ENCODE measurements around the gene ZAP70. TPM values are rescaled to one million over a fixed set of nuclear protein-coding genes. Genes with fewer than 3 reads are reported as not detected.

ZAP70 gene
- total RNA-seq, 1 experiment from 2014 or later: not detected

- no peak for DNase-seq (ENCODE audit: low spot score)
Measured at GRCh38 chr2:97750017-97750416, 36.6 kb downstream of the ZAP70 start.

DNA sequence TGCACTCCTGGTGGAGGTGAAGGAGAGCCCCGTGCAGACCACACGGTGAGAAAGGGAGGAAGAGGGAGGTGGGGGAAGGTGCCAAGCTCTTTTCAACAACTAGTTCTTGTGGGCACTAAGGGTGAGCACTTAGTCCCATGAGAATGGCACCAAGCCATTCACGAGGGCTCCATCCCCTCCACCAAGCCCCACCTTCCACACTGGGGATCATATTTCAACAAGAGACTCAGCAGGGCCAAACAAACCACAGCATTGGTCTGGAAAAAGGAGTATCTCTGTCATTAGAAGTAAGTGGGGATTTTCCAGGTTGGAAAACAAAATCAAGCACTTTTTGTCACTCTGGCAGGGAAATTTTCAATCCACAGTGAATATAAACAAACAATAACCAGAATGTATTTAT is 38.4 kb downstream of the ZAP70 start:
- DNase-seq (ENCODE audit: low spot score): peak; percentile 53

DNA sequence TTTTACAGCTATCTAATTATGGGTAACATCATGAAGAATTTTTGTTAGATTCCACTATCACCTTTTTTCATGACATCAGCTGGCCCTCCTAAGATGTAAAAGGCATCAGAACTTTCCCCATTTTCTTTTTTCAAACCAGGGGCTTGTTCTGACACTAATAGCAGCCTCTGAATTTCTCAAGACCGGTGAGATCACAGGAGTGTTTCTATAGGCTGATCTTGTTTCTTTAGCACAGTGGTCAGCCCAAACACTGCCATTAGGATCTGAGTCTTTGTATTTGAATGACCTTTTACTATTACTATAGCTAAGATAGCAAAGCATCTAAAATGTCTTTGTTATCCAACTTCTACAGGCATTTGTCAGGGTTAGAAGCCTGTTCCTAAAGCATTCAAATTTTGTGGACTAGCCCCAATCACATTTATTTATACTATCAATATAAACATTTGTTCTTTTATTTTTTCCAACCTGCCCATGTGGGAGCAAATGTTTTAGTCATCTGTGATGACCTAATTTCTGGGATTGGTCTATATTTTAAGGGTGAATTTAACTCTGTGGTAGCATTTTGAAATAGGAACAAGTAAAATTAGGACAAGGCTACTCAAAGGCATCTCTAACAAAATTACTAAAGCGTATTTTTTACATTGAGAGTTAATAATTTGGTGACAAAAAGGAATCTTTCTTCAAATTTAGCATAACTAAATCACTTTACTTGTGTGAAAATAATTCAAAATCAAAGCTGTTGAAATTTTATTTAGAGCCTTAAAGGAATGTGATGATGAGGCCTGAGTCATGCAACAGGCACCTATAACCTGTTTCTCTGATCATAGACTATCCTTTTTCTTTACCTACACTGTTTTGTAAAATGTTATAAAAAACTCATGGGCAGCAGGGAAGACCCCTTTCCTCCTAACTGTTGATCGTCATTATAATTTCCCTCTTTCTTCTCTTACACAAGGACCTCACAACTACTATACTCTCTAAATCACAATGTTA is 39.3 kb downstream of the ZAP70 start:
- DNase-seq (ENCODE audit: low spot score): no peak

GRCh38 chr2:97754690-97755346 is 41.4 kb downstream of the ZAP70 start:
- DNase-seq (ENCODE audit: low spot score): no peak

DNA sequence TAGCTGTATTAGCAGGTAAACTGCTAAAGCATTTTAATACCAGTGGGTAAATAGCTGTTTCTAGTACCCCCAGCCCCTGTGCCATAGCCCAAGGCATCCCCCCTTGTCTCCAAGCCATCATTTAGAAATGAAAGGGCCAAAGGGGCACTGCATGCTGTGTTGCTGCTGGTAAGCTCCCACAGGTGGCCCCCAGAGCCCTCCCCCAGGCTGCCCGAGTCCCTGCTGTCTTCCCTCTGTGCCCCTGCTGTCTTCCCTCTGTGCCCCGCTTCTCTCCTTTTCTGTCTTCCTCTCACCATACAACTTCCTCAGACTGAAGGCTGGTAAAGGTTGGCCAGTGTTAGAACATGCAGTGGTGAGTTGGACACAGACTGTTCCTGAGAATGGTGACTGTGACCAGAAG is 42.1 kb downstream of the ZAP70 start:
- DNase-seq (ENCODE audit: low spot score): no peak

- no peak for DNase-seq (ENCODE audit: low spot score)
Measured at GRCh38 chr2:97757062-97757461, 43.7 kb downstream of the ZAP70 start.

- DNase-seq (ENCODE audit: low spot score): no peak
Measured at GRCh38 chr2:97758131-97758705, 44.8 kb downstream of the ZAP70 start.

DNA sequence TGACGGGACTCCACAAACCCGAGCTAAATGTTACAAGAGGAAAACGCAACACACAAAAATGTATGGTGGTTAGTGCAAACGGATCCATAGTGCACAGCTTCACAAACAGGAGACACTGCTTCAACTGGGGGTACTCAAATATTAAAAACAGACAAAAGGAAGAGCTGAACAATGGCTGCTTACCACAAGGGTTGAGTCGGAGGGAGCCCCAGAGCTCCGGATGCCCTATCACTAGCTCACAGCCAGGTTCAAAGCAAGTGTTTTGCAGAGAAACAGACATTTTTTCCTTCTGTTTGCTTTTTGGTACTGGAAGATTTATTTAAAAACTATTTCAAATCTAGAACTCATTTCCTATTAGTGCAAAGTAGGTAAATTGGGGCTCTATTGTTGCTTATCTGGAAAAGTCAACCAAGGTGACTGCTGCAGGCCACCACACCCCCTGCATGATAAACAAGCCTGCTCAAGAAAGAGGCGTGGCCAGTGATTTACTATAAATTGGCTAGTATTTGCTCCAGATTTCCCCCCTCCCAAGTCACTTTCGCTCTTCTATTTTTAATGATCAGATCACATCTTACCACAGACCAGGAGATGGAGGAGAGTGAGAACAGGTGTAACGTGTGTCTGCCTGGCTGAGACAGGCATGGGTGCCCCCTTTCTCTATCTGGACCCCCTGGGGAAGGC is 46.5 kb downstream of the ZAP70 start:
- DNase-seq (ENCODE audit: low spot score): no peak

- DNase-seq (ENCODE audit: low spot score): no peak
Measured at GRCh38 chr2:97760480-97761049, 47.2 kb downstream of the ZAP70 start.

- no peak for DNase-seq (ENCODE audit: low spot score)
Measured at GRCh38 chr2:97761192-97761591, 47.8 kb downstream of the ZAP70 start.

GRCh38 chr2:97763176-97763845 is 49.9 kb downstream of the ZAP70 start:
- no peak for DNase-seq (ENCODE audit: low spot score)

- no peak for DNase-seq (ENCODE audit: low spot score)
Measured at GRCh38 chr2:97764559-97765263, 51.3 kb downstream of the ZAP70 start.

GRCh38 chr2:97765933-97766332 is 52.6 kb downstream of the ZAP70 start:
- no peak for DNase-seq (ENCODE audit: low spot score)

DNA sequence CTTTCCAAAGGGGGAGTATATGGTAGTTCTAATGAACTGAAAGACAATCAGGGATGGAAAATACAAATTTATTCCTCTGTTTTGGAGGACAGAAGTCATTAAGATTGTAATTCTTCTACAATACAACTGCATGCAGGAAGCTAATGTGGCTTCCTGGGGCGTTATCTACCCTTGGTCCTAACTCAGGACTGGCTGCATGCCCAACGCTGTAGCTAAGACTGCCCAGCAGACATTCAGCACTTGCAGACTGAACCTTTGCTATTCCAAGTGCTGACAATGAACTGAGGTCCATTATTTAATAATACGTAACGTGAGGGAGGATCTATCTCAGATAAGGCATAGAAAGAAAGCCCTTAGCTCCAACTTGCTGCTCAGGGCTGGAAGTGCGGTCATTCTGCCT is 53.2 kb downstream of the ZAP70 start:
- no peak for DNase-seq (ENCODE audit: low spot score)

DNA sequence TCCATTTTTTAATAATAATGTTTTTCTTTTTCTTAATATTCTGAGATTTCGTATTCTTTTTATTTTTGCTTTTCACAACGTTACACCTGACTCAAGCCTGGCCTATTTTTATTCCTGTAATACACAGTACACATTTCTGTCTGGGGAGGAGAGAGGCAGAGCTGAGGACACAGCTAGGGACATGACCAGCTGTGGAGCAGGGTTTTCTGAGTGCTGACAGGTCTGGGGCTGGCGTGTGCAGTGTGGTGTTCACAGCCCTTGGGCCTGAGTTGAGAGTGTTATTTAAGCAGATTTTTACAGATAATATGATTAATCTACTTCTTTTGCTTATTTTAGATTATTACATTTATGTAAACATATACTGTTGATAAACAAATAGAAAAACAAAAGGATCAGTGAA is 55.9 kb downstream of the ZAP70 start:
- DNase-seq (ENCODE audit: low spot score): no peak

- DNase-seq (ENCODE audit: low spot score): no peak
Measured at GRCh38 chr2:97769711-97770110, 56.3 kb downstream of the ZAP70 start.

GRCh38 chr2:97770445-97770844 is 57.1 kb downstream of the ZAP70 start:
- no peak for DNase-seq (ENCODE audit: low spot score)

GRCh38 chr2:97774425-97774824 is 61.0 kb downstream of the ZAP70 start:
- no peak for DNase-seq (ENCODE audit: low spot score)

DNA sequence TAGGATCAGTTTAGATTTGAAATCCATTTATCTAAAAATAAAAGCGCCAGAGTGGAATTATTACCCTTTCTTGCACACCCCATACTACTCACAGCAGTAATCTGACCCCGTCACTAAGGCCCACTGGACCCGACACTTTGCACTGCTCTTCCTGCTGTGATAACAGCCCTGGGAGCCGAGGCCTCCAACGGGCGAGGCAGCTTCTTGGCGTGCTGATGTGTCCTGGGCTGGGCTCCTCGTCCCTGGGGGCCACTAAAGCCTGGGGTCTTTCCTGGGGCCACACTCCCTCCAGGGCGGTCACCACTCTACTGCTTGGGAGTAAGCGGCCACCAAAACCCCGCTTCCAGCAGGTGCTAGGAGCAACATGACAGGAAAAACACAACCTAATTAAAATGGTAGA is 61.7 kb downstream of the ZAP70 start:
- no peak for DNase-seq (ENCODE audit: low spot score)

- DNase-seq (ENCODE audit: low spot score): no peak
Measured at GRCh38 chr2:97779141-97779540, 65.8 kb downstream of the ZAP70 start.

DNA sequence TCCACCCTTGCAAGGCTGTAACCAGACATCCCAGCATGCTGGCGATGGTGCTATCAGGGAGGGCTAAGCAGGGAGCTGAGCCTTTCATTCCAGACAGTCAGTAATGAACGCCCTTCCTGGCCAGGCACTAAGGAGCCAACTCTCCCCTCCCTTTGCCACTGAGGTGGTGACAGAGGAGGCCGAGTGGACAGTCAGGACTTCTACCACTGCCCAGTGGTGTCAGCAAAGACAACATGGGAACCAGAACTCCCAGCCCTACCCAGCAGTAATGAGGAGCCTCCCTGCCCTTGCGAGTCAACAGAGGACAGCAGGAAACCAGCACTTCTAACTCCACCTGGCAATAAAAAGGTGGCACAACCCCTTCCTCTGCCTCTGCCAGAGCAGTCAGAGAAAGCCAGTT is 68.6 kb downstream of the ZAP70 start:
- no peak for DNase-seq (ENCODE audit: low spot score)
